HepG2 (cell line): ENCODE results near the gene TNFRSF9. TPM values are rescaled to one million over a fixed set of nuclear protein-coding genes. Genes with fewer than 3 reads are reported as not detected.

Source experiments
- ATAC-seq: fragments of 200-7000 bp; cut with Tn5 transposase; 3 replicates; pipeline ENCODE4 v1.9.1; 2020; ENCODE audit warnings: mild to moderate bottlenecking, moderate library complexity
- BruUV-seq: library from RNA; stranded (reverse); fragments of 400-500 nt; replicated peaks from 2 replicates; lab custom pipeline; 2021; lab: Mats Ljungman, UMichigan
- CTCF ChIA-PET: fragments of 300-600 bp; formaldehyde crosslinking; extraction: SDS; loops from one replicate; lab custom pipeline; 2021; ENCODE audit warnings: low total read pairs, inconsistent platforms, low intra/inter-chr PET ratio; lab: Yijun Ruan, JAX
- POLR2A ChIA-PET: fragments of 350-600 bp; sonication (Branson Sonifier 250); formaldehyde crosslinking; loops from one replicate; lab custom pipeline; 2020; ENCODE audit warnings: antibody characterized with exemption, inconsistent platforms; lab: Yijun Ruan, JAX
- DNase-seq: peaks from one replicate; pipeline ENCODE4 v3.0.0-alpha.2; 2015; ENCODE audit warnings: low spot score
- FAIRE-seq: peaks from 3 replicates; lab custom pipeline; 2011; peaks lifted over from hg19 to GRCh38; lab: Jason Lieb, UNC
- H2AFZ ChIP-seq: one replicate; pipeline ENCODE4 v1.6.1; 2011; ENCODE audit warnings: low read length, inconsistent platforms
- H3K27ac ChIP-seq: fragments of 300-600 bp; 3 replicates; pipeline ENCODE4 v1.8.0; 2011; ENCODE audit warnings: mixed run types, mild to moderate bottlenecking, mixed read lengths, low read length, inconsistent platforms; ENCODE audit not compliant: insufficient read depth; ENCODE audit errors: extremely low read length
- H3K27me3 ChIP-seq, 2 experiments: fragments of 200-600 bp in 1 of 2; 2 replicates in 1 of 2; 3 replicates in 1 of 2; pipeline versions ENCODE4 v1.6.0 to v1.8.0; 2011; ENCODE audit warnings: low read length in 2 of 2, mild to moderate bottlenecking in 2 of 2, moderate library complexity in 2 of 2, inconsistent platforms in 1 of 2; ENCODE audit not compliant: insufficient read depth in 2 of 2, control insufficient read depth in 1 of 2
- H3K36me3 ChIP-seq, 2 experiments: fragments of 200-600 bp in 1 of 2; replicated peaks in 1 of 2; 2 replicates in 1 of 2; 3 replicates in 1 of 2; pipeline versions ENCODE4 v1.5.1 to v1.8.0; 2011; ENCODE audit warnings: low read length in 2 of 2, inconsistent platforms in 1 of 2; ENCODE audit not compliant: insufficient read depth in 2 of 2, control insufficient read depth in 1 of 2
- H3K4me1 ChIP-seq: 2 replicates; pipeline ENCODE4 v1.5.1; 2012; ENCODE audit warnings: low read length, inconsistent platforms; ENCODE audit not compliant: insufficient read depth
- H3K4me2 ChIP-seq: 2 replicates; pipeline ENCODE4 v1.6.0; 2011; ENCODE audit warnings: low read depth, low read length, inconsistent platforms
- H3K4me3 ChIP-seq, 3 experiments: fragments of 200-600 bp in 1 of 3; sonication (generic), shearing (Covaris generic) in 1 of 3; replicated peaks in 1 of 3; 2 replicates each; pipeline ENCODE4 v1.5.1; 2011 to 2016; ENCODE audit warnings: low read length in 3 of 3, inconsistent platforms in 2 of 3, low read depth in 2 of 3, mild to moderate bottlenecking in 2 of 3, control low read depth in 1 of 3, mixed read lengths in 1 of 3; ENCODE audit not compliant: insufficient read depth in 1 of 3
- H3K79me2 ChIP-seq: one replicate; pipeline ENCODE4 v1.6.1; 2011; ENCODE audit warnings: low read length, inconsistent platforms; ENCODE audit not compliant: insufficient read depth
- H3K9ac ChIP-seq: 2 replicates; pipeline ENCODE4 v1.6.0; 2011; ENCODE audit warnings: mild to moderate bottlenecking, low read depth, low read length, inconsistent platforms; ENCODE audit not compliant: insufficient read depth
- H3K9me3 ChIP-seq: 2 replicates; pipeline ENCODE4 v1.5.1; 2012; ENCODE audit warnings: mild to moderate bottlenecking, low read length
- H4K20me1 ChIP-seq: 2 replicates; pipeline ENCODE4 v1.6.0; 2011; ENCODE audit warnings: inconsistent platforms, mild to moderate bottlenecking, low read length, moderate library complexity; ENCODE audit not compliant: insufficient read depth
- ARNT ChIP-seq: fragments of 450-650 bp; IDR thresholded peaks from 2 replicates; pipeline ENCODE4 v1.6.1; 2017
- ATM ChIP-seq: fragments of 450-650 bp; IDR thresholded peaks from 2 replicates; pipeline ENCODE4 v1.7.1; 2017; ENCODE audit warnings: mild to moderate bottlenecking, borderline replicate concordance
- ATRX ChIP-seq: sonication (generic); formaldehyde crosslinking; IDR thresholded peaks from 2 replicates; pipeline ENCODE4 v1.4.0; 2020; ENCODE audit warnings: missing genetic modification reagents, borderline replicate concordance
- DNMT3B ChIP-seq: conservative IDR thresholded peaks from 2 replicates; pipeline ENCODE4 v1.6.1; 2016; ENCODE audit warnings: missing biosample characterization, control low read depth
- GATAD2A ChIP-seq: IDR thresholded peaks from 2 replicates; pipeline ENCODE4 v1.6.1; 2016
- HNRNPH1 ChIP-seq: fragments of 200-400 bp; formaldehyde crosslinking; optimal IDR thresholded peaks from 2 replicates; pipeline ENCODE3; 2017; ENCODE audit warnings: mild to moderate bottlenecking, low read depth, low read length
- MLLT10 ChIP-seq: sonication (generic); formaldehyde crosslinking; IDR thresholded peaks from 2 replicates; pipeline ENCODE4 v1.4.0; 2020; ENCODE audit warnings: missing genetic modification reagents
- PAF1 ChIP-seq: IDR thresholded peaks from 2 replicates; pipeline ENCODE4 v1.6.1; 2016; ENCODE audit warnings: missing genetic modification reagents, missing compliant biosample characterization
- SOX5 ChIP-seq: IDR thresholded peaks from 2 replicates; pipeline ENCODE4 v1.6.1; 2016; ENCODE audit warnings: borderline replicate concordance
- XRCC5 ChIP-seq: fragments of 200-400 bp; formaldehyde crosslinking; optimal IDR thresholded peaks from 2 replicates; pipeline ENCODE3; 2017; ENCODE audit warnings: mild to moderate bottlenecking, low read length
- ZBTB14 ChIP-seq: sonication (generic); formaldehyde crosslinking; IDR thresholded peaks from 2 replicates; pipeline ENCODE4 v1.4.0; 2020; ENCODE audit warnings: missing genetic modification reagents
- ZNF343 ChIP-seq: sonication (generic); formaldehyde crosslinking; IDR thresholded peaks from 2 replicates; pipeline ENCODE4 v1.4.0; 2020; ENCODE audit warnings: mild to moderate bottlenecking, missing genetic modification reagents
- ZNF563 ChIP-seq: sonication (generic); formaldehyde crosslinking; IDR thresholded peaks from 2 replicates; pipeline ENCODE4 v1.8.0; 2022; ENCODE audit warnings: mild to moderate bottlenecking, moderate library complexity, missing genetic modification reagents
- ZNF746 ChIP-seq: sonication (generic); formaldehyde crosslinking; IDR thresholded peaks from 2 replicates; pipeline ENCODE4 v1.8.0; 2022; ENCODE audit warnings: mild to moderate bottlenecking, missing genetic modification reagents
- WGBS: methylation state at CpG from one replicate; pipeline ENCODE4 v1.1.6; 2017; ENCODE audit warnings: low lambda C conversion rate; 5-methylcytosine and 5-hydroxymethylcytosine counted together
- in situ Hi-C: cut with HindIII; loops from 2 replicates; pipeline ENCODE4 v1.10.0; 2017; ENCODE audit warnings: low pct_unique_long_range_greater_than_20kb; ENCODE audit not compliant: extremely low pct_ligation_motif_present
- intact Hi-C: fragments of 100-400 bp; cut with micrococcal nuclease; formaldehyde crosslinking; loops from one replicate; pipeline ENCODE4 v1.10.0; 2022; ENCODE audit not compliant: unreplicated experiment
- polyA plus RNA-seq, 8 experiments: library from polyadenylated mRNA; depleted of rRNA in 3 of 8; stranded (reverse) in 7 of 8; unstranded in 1 of 8; fragments of >200 nt; fragmentation: Illumina TruSeq in 4 of 8; extraction: Trizol in 4 of 8; gene quantifications; 2 replicates each; pipeline versions ENCODE4 v1.2.1 to v1.2.3, GENCODE V29; 2011 to 2016; ENCODE audit warnings: low read depth in 4 of 8, missing spikeins in 1 of 8, mixed read lengths in 1 of 8; ENCODE audit not compliant: insufficient read depth in 1 of 8
- total RNA-seq, 5 experiments: library from RNA; depleted of rRNA; stranded (reverse); fragments of >200 nt; fragmentation: Illumina TruSeq; extraction: Trizol; gene quantifications; 2 replicates each; pipeline ENCODE4 v1.2.3, GENCODE V29; 2016; ENCODE audit warnings: low read depth in 1 of 5
- TF ChIP-seq, protein P1 (sequence below): IDR thresholded peaks from 2 replicates; pipeline ENCODE4 v1.6.1; 2016; ENCODE audit warnings: missing genetic modification reagents, missing compliant biosample characterization
- TF ChIP-seq, protein P2 (sequence below): sonication (generic); formaldehyde crosslinking; IDR thresholded peaks from 2 replicates; pipeline ENCODE4 v1.4.0; 2020; ENCODE audit warnings: missing genetic modification reagents

The TNFRSF9 gene
- total and polyA plus RNA-seq, 2 of the 13 experiments (the other 11 are each of a cell fraction or from before 2014, with no cell fraction given), result 0.07 TPM; not detected in 1

DNA sequence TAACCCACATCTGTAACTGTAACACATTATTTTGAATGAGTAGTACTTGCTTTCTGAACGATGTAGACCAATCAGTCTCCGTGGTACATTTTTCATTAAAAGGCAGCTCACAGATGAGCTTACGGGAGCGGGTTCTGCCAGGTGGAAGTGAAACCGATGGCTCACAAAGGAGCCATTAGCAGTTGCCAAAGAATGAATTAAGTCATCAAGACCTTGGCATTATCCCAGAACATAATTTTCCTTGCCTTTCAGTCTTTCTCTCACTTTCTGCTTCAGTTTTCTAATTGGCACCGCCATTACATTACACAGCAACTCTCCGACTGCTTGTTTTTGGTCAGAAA, 54.3 kb downstream of the TNFRSF9 start:
- intact Hi-C loops, result no loop called here
- in situ Hi-C loops, result no loop called here
- H3K27ac ChIP-seq, result no peak overlapping the region
- WGBS, result 70% methylated on average over 7 of the region's 7 CpGs
- H4K20me1 ChIP-seq, result no peaks in the 10 kb centered on the region
- H3K27me3 ChIP-seq, result no peaks in the 10 kb centered on the region
- H3K9ac ChIP-seq, result no peak overlapping the region
- BruUV-seq, result no TSS peak
- H3K79me2 ChIP-seq, result no peaks in the 10 kb centered on the region
- H3K9me3 ChIP-seq, result no peaks in the 10 kb centered on the region
- no peaks in the 10 kb centered on the region for H3K4me1 ChIP-seq
- no peak overlapping the region for H3K4me2 ChIP-seq
- ATAC-seq, result no peak
- POLR2A ChIA-PET, result no interaction called here
- no peak for TF ChIP-seq ATRX (CRISPR knock-in tag)
- TF ChIP-seq, protein P1, sequence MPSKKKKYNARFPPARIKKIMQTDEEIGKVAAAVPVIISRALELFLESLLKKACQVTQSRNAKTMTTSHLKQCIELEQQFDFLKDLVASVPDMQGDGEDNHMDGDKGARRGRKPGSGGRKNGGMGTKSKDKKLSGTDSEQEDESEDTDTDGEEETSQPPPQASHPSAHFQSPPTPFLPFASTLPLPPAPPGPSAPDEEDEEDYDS (CRISPR knock-in tag), result no peak
- no peak for TF ChIP-seq PAF1
- no peak for TF ChIP-seq ARNT
- no peak for TF ChIP-seq XRCC5
- no peak for TF ChIP-seq ZNF343 (CRISPR knock-in tag)
- TF ChIP-seq, protein P2, sequence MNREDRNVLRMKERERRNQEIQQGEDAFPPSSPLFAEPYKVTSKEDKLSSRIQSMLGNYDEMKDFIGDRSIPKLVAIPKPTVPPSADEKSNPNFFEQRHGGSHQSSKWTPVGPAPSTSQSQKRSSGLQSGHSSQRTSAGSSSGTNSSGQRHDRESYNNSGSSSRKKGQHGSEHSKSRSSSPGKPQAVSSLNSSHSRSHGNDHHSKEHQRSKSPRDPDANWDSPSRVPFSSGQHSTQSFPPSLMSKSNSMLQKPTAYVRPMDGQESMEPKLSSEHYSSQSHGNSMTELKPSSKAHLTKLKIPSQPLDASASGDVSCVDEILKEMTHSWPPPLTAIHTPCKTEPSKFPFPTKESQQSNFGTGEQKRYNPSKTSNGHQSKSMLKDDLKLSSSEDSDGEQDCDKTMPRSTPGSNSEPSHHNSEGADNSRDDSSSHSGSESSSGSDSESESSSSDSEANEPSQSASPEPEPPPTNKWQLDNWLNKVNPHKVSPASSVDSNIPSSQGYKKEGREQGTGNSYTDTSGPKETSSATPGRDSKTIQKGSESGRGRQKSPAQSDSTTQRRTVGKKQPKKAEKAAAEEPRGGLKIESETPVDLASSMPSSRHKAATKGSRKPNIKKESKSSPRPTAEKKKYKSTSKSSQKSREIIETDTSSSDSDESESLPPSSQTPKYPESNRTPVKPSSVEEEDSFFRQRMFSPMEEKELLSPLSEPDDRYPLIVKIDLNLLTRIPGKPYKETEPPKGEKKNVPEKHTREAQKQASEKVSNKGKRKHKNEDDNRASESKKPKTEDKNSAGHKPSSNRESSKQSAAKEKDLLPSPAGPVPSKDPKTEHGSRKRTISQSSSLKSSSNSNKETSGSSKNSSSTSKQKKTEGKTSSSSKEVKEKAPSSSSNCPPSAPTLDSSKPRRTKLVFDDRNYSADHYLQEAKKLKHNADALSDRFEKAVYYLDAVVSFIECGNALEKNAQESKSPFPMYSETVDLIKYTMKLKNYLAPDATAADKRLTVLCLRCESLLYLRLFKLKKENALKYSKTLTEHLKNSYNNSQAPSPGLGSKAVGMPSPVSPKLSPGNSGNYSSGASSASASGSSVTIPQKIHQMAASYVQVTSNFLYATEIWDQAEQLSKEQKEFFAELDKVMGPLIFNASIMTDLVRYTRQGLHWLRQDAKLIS (CRISPR knock-in tag), result no peak
- TF ChIP-seq ZNF563 (CRISPR knock-in tag), result no peak
- TF ChIP-seq ATM, result no peak
- no peak for TF ChIP-seq MLLT10 (CRISPR knock-in tag)
- TF ChIP-seq ZBTB14 (CRISPR knock-in tag), result no peak
- TF ChIP-seq GATAD2A, result no peak
- no peak for TF ChIP-seq DNMT3B (CRISPR knock-in tag)
- no peak for TF ChIP-seq HNRNPH1
- TF ChIP-seq SOX5, result no peak
- TF ChIP-seq ZNF746, result no peak
- TF ChIP-seq, all 625 proteins: peak for 0
- no peak for FAIRE-seq
- H2AFZ ChIP-seq, result no peak overlapping the region
- CTCF ChIA-PET, result no interaction called here
- H3K36me3 ChIP-seq, result no peaks in the 10 kb centered on the region
- no peak overlapping the region for H3K4me3 ChIP-seq
- no peak for DNase-seq
